ENCODE measurements around the gene CIART.
"Not testable (repeated sequence)": the region's sequence is repeated elsewhere in the genome, so short reads cannot be mapped to it uniquely, and the experiment has no call there.

Gene CIART

GRCh38 chr1:150281758-150282557 is at the start of gene CIART:
Gene CIART (plus strand): TSS chr1:150282554. CDS start chr1:150283268, 714 bp downstream.
- no peak for TF ChIP-seq EZH2 (IDR thresholded peaks at IDR 0.05)
- no peak for TF ChIP-seq FOXP2 (optimal IDR thresholded peaks at IDR 0.05; ENCODE audit: control extremely low read depth, extremely low read length, insufficient read depth)
- H3K36me3 ChIP-seq (ENCODE audit: insufficient read depth, low read length): no peaks in the 10 kb centered on the region
- no peak within 1 kb of the TSS for H3K4me3 ChIP-seq
- no peaks in the 10 kb centered on the region for H3K9me3 ChIP-seq (ENCODE audit: low read depth, low read length)
- no peak within 1 kb of the TSS for H3K9ac ChIP-seq (ENCODE audit: insufficient read length)
- H3K27ac ChIP-seq: no peak within 1 kb of the TSS
- DNase-seq (ENCODE audit: low read depth, low spot score): no peak

DNA sequence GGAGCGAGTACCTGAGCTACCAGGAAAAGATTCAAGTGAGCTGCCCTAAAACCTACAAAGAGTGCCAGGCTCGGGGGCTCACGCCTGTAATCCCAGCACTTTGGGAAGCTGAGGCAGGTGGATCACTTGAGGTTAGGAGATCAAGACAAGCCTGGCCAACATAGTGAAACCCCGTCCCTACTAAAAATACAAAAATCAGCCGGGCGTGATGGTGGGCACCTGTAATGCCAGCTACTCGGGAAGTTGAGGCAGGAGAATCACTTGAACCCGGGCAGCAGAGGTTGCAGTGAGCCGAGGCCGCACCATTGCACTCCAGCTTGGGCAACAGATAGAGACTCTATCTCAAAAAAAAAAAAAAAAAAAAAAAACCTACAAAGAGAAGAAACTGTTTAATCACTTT is 49.4 kb upstream of the CIART start:
- H3K9ac ChIP-seq (ENCODE audit: insufficient read length); H3K9me3 ChIP-seq (ENCODE audit: low read depth, low read length); DNase-seq (ENCODE audit: low read depth, low spot score): not testable (repeated sequence)
- peak overlapping the region; percentile 81; the same call in 1 of the 2 replicates for H3K27ac ChIP-seq
- peak overlapping the region; percentile 82; the same call in 1 of the 2 replicates for H3K4me3 ChIP-seq
- peaks cover 37% of the 10 kb centered on the region for H3K36me3 ChIP-seq (ENCODE audit: insufficient read depth, low read length)

DNA sequence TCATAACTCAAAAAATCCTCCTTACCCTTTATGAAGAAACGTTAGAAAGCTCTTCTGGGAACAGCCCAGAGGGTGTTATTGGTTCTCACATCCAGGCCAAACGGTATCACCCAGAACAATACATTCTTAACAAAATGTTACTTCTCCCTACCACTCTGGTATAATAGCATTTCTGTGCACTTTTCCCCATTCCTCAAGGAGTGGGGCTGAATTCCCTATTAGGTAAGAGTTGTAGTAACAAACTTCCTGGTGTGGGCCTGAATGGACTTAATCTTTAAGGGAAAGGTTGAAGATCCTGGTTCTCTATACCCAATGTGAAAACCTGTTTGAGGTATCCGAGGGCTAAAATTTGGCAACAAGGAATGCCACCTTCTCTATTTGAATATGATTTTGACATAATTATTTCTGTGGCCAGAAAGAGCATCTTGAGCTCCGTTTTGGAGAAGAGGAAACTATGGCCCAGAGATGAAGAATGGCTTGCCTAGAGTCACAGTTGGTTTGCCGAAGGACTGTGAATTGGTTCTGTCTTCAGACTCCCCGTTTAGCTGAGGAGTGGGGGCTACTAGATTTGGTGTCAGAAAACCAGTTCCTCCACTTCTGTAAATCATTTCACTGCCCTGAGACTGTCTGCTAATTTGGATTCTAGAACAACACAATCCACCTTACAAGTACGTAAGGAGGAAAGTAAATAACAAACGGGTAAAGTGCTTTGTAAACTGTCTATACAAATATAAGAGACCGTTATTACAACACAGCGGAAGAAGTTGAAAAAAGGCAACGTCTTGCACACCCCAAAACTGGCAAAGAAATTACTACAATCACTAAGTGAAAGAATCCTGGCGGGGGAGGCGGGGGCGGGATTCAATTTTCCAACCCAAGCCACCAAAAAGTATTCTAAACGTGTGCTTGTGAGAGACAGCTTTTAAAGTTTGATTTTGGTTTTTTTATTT is 48.7 kb upstream of the CIART start:
- peak overlapping the region; percentile 96 for H3K9ac ChIP-seq (ENCODE audit: insufficient read length)
- H3K36me3 ChIP-seq (ENCODE audit: insufficient read depth, low read length): peaks cover 32% of the 10 kb centered on the region
- DNase-seq (ENCODE audit: low read depth, low spot score): no peak
- H3K4me3 ChIP-seq: peak overlapping the region; percentile 82
- no peak for TF ChIP-seq POLR2AphosphoS5 (IDR thresholded peaks at IDR 0.05; ENCODE audit: borderline replicate concordance, low read depth, low read length)
- no peak for TF ChIP-seq FOXP2 (optimal IDR thresholded peaks at IDR 0.05; ENCODE audit: control extremely low read depth, extremely low read length, insufficient read depth)
- no peak for TF ChIP-seq EZH2 (IDR thresholded peaks at IDR 0.05)
- no peaks in the 10 kb centered on the region for H3K9me3 ChIP-seq (ENCODE audit: low read depth, low read length)
- H3K27ac ChIP-seq: peak overlapping the region; percentile 81

GRCh38 chr1:150234309-150234565 is 48.1 kb upstream of the CIART start:
- H3K4me3 ChIP-seq: peak overlapping the region; percentile 82
- no peak for DNase-seq (ENCODE audit: low read depth, low spot score)
- no peaks in the 10 kb centered on the region for H3K9me3 ChIP-seq (ENCODE audit: low read depth, low read length)
- peak overlapping the region; percentile 81 for H3K27ac ChIP-seq
- peaks cover 26% of the 10 kb centered on the region for H3K36me3 ChIP-seq (ENCODE audit: insufficient read depth, low read length)
- TF ChIP-seq FOXP2 (optimal IDR thresholded peaks at IDR 0.05; ENCODE audit: control extremely low read depth, extremely low read length, insufficient read depth) (no peak), POLR2AphosphoS5 (IDR thresholded peaks at IDR 0.05; ENCODE audit: borderline replicate concordance, low read depth, low read length) (no peak), EZH2 (IDR thresholded peaks at IDR 0.05) (no peak)
- peak overlapping the region; percentile 96 for H3K9ac ChIP-seq (ENCODE audit: insufficient read length)

DNA sequence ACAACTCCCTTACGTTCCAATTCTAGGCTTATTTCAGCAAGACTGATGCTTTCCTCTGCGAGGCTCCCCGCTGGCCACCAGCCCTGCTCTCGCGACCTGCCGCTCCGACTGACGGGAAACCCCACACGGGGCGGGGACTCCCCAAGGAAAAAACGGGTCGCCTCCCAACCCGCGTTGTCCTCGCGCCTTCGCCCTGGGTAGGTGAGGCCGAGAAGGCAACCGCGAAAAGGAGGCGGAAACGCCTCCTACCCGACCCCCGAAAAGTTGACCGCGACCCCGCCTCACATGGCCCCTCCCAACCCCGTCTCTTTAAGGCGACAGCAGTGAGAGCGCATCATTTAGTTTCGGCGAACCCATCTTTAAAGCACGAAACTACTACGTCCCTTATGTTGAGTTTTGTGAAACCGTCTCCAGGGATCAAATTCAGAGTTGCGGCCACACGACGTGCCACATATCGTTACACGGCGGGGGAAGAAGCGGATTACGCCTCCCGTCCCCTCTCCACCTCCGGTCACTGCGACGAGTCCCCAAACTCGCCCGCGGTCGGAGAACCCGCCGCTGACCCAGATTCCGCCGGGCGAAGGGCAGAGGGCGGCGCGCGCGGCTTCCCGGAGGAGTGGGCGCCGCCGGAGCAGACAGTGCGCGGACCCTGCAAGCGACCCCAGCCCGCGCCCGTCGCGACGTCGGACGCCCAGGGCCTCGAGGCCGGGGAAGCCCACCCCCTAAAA is 47.6 kb upstream of the CIART start:
- Histone ChIP-seq H3K9me3 (ENCODE audit: low read depth, low read length) (no peaks in the 10 kb centered on the region), H3K36me3 (ENCODE audit: insufficient read depth, low read length) (peaks cover 21% of the 10 kb centered on the region), H3K9ac (ENCODE audit: insufficient read length) (peak overlapping the region; percentile 96), H3K4me3 (peak overlapping the region; percentile 82), H3K27ac (peak overlapping the region; percentile 81)
- TF ChIP-seq POLR2AphosphoS5 (IDR thresholded peaks at IDR 0.05; ENCODE audit: borderline replicate concordance, low read depth, low read length) (peak; percentile 74), EZH2 (IDR thresholded peaks at IDR 0.05) (no peak)
- no peak for DNase-seq (ENCODE audit: low read depth, low spot score)

GRCh38 chr1:150235294-150235851 is 47.0 kb upstream of the CIART start:
- peak overlapping the region; percentile 96 for H3K9ac ChIP-seq (ENCODE audit: insufficient read length)
- H3K9me3 ChIP-seq (ENCODE audit: low read depth, low read length): no peaks in the 10 kb centered on the region
- H3K36me3 ChIP-seq (ENCODE audit: insufficient read depth, low read length): peaks cover 15% of the 10 kb centered on the region
- no peak for DNase-seq (ENCODE audit: low read depth, low spot score)
- peak overlapping the region; percentile 82 for H3K4me3 ChIP-seq
- TF ChIP-seq POLR2AphosphoS5 (IDR thresholded peaks at IDR 0.05; ENCODE audit: borderline replicate concordance, low read depth, low read length) (no peak), EZH2 (IDR thresholded peaks at IDR 0.05) (no peak), FOXP2 (optimal IDR thresholded peaks at IDR 0.05; ENCODE audit: control extremely low read depth, extremely low read length, insufficient read depth) (no peak)
- H3K27ac ChIP-seq: peak overlapping the region; percentile 81

DNA sequence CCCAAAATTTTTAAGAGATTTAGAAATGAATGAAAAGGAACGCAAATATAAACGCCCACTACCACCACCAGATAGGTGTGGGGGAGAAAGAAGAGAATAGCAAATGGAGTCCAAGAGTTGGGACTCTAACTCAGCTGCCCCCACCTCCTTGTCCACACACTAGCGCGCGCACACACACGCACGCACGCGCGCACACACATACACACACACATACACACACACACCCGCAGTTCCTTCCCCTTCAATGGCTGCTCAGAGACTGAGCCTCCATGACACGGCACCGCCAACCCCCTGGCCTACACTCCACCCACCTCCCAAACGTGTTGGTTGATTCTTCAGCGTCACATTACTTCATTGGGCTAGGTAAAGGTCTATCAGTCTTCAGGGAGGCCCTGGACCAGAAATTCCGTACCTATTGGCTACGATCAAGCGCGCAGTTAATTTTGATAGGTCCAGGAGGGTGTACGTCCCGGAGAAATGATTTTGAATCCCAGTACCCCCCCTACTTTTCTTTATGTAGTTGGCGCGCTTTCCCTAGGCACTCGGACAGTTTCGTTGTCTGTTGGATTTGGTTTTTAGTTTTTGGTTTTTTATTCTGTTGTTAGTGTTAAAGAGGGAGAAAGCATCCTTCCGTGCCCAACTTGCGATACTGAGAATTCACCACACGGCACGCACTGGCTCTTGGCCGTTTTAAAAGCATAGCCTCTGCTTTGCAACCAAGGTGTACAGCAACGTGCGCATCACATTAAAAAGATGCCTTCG is 46.3 kb upstream of the CIART start, which contains the start of gene ANP32E:
ANP32E (minus strand) TSS at position 261 of the 762 bp plus-strand sequence. CDS start 326 bp downstream, outside the sequence.
- TF ChIP-seq POLR2AphosphoS5 (IDR thresholded peaks at IDR 0.05; ENCODE audit: borderline replicate concordance, low read depth, low read length): peak; percentile 96
- no peak for TF ChIP-seq EZH2 (IDR thresholded peaks at IDR 0.05)
- peak; percentile 56 for TF ChIP-seq FOXP2 (optimal IDR thresholded peaks at IDR 0.05; ENCODE audit: control extremely low read depth, extremely low read length, insufficient read depth)
- H3K9ac ChIP-seq (ENCODE audit: insufficient read length): peak within 1 kb of the TSS; percentile 96
- H3K27ac ChIP-seq: peak within 1 kb of the TSS; percentile 98
- DNase-seq (ENCODE audit: low read depth, low spot score): peak; percentile 100
- peak within 1 kb of the TSS; percentile 82 for H3K4me3 ChIP-seq
- no peaks in the 10 kb centered on the region for H3K9me3 ChIP-seq (ENCODE audit: low read depth, low read length)
- H3K36me3 ChIP-seq (ENCODE audit: insufficient read depth, low read length): peaks cover 8% of the 10 kb centered on the region
